Measurements from ENCODE around the gene KRT77. TPM values are rescaled to one million over a fixed set of nuclear protein-coding genes. Genes with fewer than 3 reads are reported as not detected.
A peak's percentile ranks its signal among the peaks of the same experiment; 100 is the strongest.

KRT77 gene
- total RNA-seq, 1 experiment from 2014 or later = not detected

- Mint-ChIP-seq H3K9me3 (no peaks in the 10 kb centered on the region), H3K4me1 (no peaks in the 10 kb centered on the region), H3K4me3 (no peak overlapping the region), H3K27me3 (ENCODE audit: low read depth) (peaks cover 19% of the 10 kb centered on the region), H3K27ac (no peak overlapping the region), H3K36me3 (no peaks in the 10 kb centered on the region)
- TF ChIP-seq ZNF396 (CRISPR knock-in tag; IDR thresholded peaks at IDR 0.05; ENCODE audit: borderline replicate concordance) (no peak), ZNF317 (CRISPR knock-in tag; IDR thresholded peaks at IDR 0.05; ENCODE audit: borderline replicate concordance, low read depth) (no peak), ZNF512 (CRISPR knock-in tag; IDR thresholded peaks at IDR 0.05; ENCODE audit: borderline replicate concordance) (no peak), SP1 (CRISPR knock-in tag; conservative IDR thresholded peaks at IDR 0.05) (no peak), MAX (CRISPR knock-in tag; IDR thresholded peaks at IDR 0.05) (no peak), GTF2I (CRISPR knock-in tag; conservative IDR thresholded peaks at IDR 0.05) (no peak), ZBTB43 (CRISPR knock-in tag; IDR thresholded peaks at IDR 0.05) (no peak), ZSCAN18 (CRISPR knock-in tag; IDR thresholded peaks at IDR 0.05) (no peak), OVOL2 (CRISPR knock-in tag; IDR thresholded peaks at IDR 0.05; ENCODE audit: borderline replicate concordance) (no peak)
- DNase-seq (ENCODE audit: low spot score) (no peak), ATAC-seq (peak; percentile 22; the same call in 1 of the 2 replicates)
- CTCF ChIA-PET = interaction anchor here (2.4 kb wide), 1 partner anchor 128 kb away, joined by 8 read pairs; no protein-coding TSS in a partner anchor
- POLR2A ChIA-PET = interaction anchor here (0.6 kb wide), 1 partner anchor 31 kb away, joined by 3 read pairs; no protein-coding TSS in a partner anchor
These were observed 38.9 kb upstream of the KRT77 start for GRCh38 chr12:52742196-52742580.

- TF ChIP-seq JUN (CRISPR knock-in tag; IDR thresholded peaks at IDR 0.05) (peak; percentile 40; the same call in 1 of the 2 replicates), EMX1 (CRISPR knock-in tag; IDR thresholded peaks at IDR 0.05) (no peak), ETV6 (CRISPR knock-in tag; IDR thresholded peaks at IDR 0.05) (peak; percentile 49; the same call in 1 of the 2 replicates), FOXP4 (CRISPR knock-in tag; IDR thresholded peaks at IDR 0.05) (peak; percentile 79; the same call in 1 of the 2 replicates), ZNF232 (CRISPR knock-in tag; IDR thresholded peaks at IDR 0.05) (peak; percentile 52; the same call in 1 of the 2 replicates), ATF3 (CRISPR knock-in tag; conservative IDR thresholded peaks at IDR 0.05) (no peak), SMAD3 (CRISPR knock-in tag; IDR thresholded peaks at IDR 0.05; ENCODE audit: borderline replicate concordance) (peak; percentile 73; the same call in 1 of the 2 replicates), TEAD1 (CRISPR knock-in tag; IDR thresholded peaks at IDR 0.05) (0 out of 2 replicates have a peak, but pooled peaks have one; percentile 49)
- DNase-seq (ENCODE audit: low spot score) = peak; percentile 84
- peak; percentile 83 for ATAC-seq
- no peaks in the 10 kb centered on the region for H3K9me3 Mint-ChIP-seq
- peaks cover 19% of the 10 kb centered on the region for H3K27me3 Mint-ChIP-seq (ENCODE audit: low read depth)
- POLR2A ChIA-PET = interaction anchor here (0.6 kb wide), 1 partner anchor 31 kb away, joined by 3 read pairs; no protein-coding TSS in a partner anchor
- CTCF ChIA-PET = interaction anchor here (2.4 kb wide), 1 partner anchor 129 kb away, joined by 8 read pairs; no protein-coding TSS in a partner anchor
- H3K27ac Mint-ChIP-seq = no peak overlapping the region
- H3K4me1 Mint-ChIP-seq = no peaks in the 10 kb centered on the region
- no peak overlapping the region for H3K4me3 Mint-ChIP-seq
- no peaks in the 10 kb centered on the region for H3K36me3 Mint-ChIP-seq
These were observed 38.3 kb upstream of the KRT77 start for GRCh38 chr12:52741375-52742195.

Data from WTC11 (cell line).